IMR-90 (cell line): Measurements from ENCODE around the gene CIAO3.

Experiments
- BHLHE40 ChIP-seq: fragments of 150-350 bp; IDR thresholded peaks from 2 replicates; pipeline ENCODE4 v1.6.1; 2016; ENCODE audit warnings: mild to moderate bottlenecking, low read depth, low read length
- CEBPB ChIP-seq: IDR thresholded peaks from 2 replicates; pipeline ENCODE4 v1.6.1; 2012; ENCODE audit warnings: low read depth, low read length, improper control_type of control experiment
- CHD1 ChIP-seq: IDR thresholded peaks from 2 replicates; pipeline ENCODE4 v1.6.1; 2012; ENCODE audit warnings: low read depth, low read length, improper control_type of control experiment
- CTCF ChIP-seq: conservative IDR thresholded peaks from 2 replicates; pipeline ENCODE4 v1.5.1; 2012; ENCODE audit warnings: mild to moderate bottlenecking, low read depth, low read length, improper control_type of control experiment
- ELK1 ChIP-seq: fragments of 150-350 bp; IDR thresholded peaks from 2 replicates; pipeline ENCODE4 v1.6.1; 2016; ENCODE audit warnings: low read depth, mild to moderate bottlenecking, low read length, moderate library complexity, borderline replicate concordance
- FOS ChIP-seq: fragments of 150-350 bp; IDR thresholded peaks from 2 replicates; pipeline ENCODE4 v1.6.1; 2016; ENCODE audit warnings: low read depth, low read length
- MAZ ChIP-seq: IDR thresholded peaks from 2 replicates; pipeline ENCODE4 v1.6.1; 2012; ENCODE audit warnings: low read depth, mild to moderate bottlenecking, low read length, improper control_type of control experiment, moderate library complexity, borderline replicate concordance
- MXI1 ChIP-seq: IDR thresholded peaks from 2 replicates; pipeline ENCODE4 v1.6.1; 2012; ENCODE audit warnings: low read depth, mild to moderate bottlenecking, low read length, moderate library complexity, borderline replicate concordance
- POLR2A ChIP-seq: IDR thresholded peaks from 2 replicates; pipeline ENCODE4 v1.6.1; 2012; ENCODE audit warnings: mild to moderate bottlenecking, low read depth, low read length
- RAD21 ChIP-seq: IDR thresholded peaks from 2 replicates; pipeline ENCODE4 v1.6.1; 2012; ENCODE audit warnings: low read length, improper control_type of control experiment
- RCOR1 ChIP-seq: IDR thresholded peaks from 2 replicates; pipeline ENCODE4 v1.6.1; 2012; ENCODE audit warnings: mild to moderate bottlenecking, low read length, improper control_type of control experiment; ENCODE audit not compliant: insufficient replicate concordance
- RFX5 ChIP-seq: IDR thresholded peaks from 2 replicates; pipeline ENCODE4 v1.8.0; 2012; ENCODE audit warnings: low read depth, mild to moderate bottlenecking, low read length, moderate library complexity
- SMC3 ChIP-seq: fragments of 150-350 bp; IDR thresholded peaks from 2 replicates; pipeline ENCODE4 v1.6.1; 2016; ENCODE audit warnings: low read depth, mild to moderate bottlenecking, antibody characterized with exemption, low read length, moderate library complexity
- TF ChIP-seq, protein P1 (sequence below): fragments of 150-350 bp; IDR thresholded peaks from 2 replicates; pipeline ENCODE4 v1.6.1; 2017; ENCODE audit warnings: mild to moderate bottlenecking, antibody characterized with exemption, low read length, low read depth

DNA sequence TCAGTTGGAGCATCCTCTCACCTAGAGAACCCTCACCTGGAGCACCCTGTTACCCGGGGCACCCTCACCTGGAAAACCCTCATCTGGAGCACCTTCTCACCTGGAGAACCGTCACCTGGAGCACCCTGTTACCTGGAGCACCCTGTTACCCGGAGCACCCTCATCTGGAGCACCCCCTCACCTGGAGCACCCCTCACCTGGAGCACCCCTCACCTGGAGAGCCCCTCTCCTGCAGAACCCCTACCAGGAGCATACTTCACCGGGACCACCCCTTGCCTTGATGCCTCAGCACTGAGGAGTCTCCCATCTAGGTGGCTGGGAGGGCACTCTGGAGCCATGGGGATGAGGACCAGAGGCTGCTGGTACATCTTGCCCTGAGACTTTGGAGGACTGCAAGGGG lies 31.8 kb downstream of the CIAO3 start:
- no peak for TF ChIP-seq CTCF
- TF ChIP-seq POLR2A, result no peak
- no peak for TF ChIP-seq BHLHE40
- no peak for TF ChIP-seq RAD21
- no peak for TF ChIP-seq RFX5
- TF ChIP-seq, protein P1, sequence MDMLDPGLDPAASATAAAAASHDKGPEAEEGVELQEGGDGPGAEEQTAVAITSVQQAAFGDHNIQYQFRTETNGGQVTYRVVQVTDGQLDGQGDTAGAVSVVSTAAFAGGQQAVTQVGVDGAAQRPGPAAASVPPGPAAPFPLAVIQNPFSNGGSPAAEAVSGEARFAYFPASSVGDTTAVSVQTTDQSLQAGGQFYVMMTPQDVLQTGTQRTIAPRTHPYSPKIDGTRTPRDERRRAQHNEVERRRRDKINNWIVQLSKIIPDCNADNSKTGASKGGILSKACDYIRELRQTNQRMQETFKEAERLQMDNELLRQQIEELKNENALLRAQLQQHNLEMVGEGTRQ, result no peak
- TF ChIP-seq ELK1, result no peak
- no peak for TF ChIP-seq FOS
- TF ChIP-seq MXI1, result no peak
- no peak for TF ChIP-seq MAZ
- TF ChIP-seq RCOR1, result no peak
- TF ChIP-seq CEBPB, result no peak
- TF ChIP-seq CHD1, result no peak
- no peak for TF ChIP-seq SMC3
